CD14-positive monocyte (primary cell): ENCODE data around the gene GFI1. TPM values are rescaled to one million over a fixed set of nuclear protein-coding genes. Genes with fewer than 3 reads are reported as not detected.

Experiments
- DNase-seq, 3 donors: peaks; one replicate each; pipeline ENCODE4 v3.0.0-alpha.2; 2011 to 2022
- H2AFZ ChIP-seq: 2 replicates; pipeline ENCODE4 v1.6.0; 2012; ENCODE audit warnings: mild to moderate bottlenecking, low read depth, low read length, inconsistent platforms; ENCODE audit not compliant: insufficient read depth, poor library complexity, severe bottlenecking
- H3K27ac ChIP-seq, 2 donors: 1 replicate in 1 of 2; 2 replicates in 1 of 2; pipeline ENCODE4 v1.5.1; 2012 to 2013; ENCODE audit warnings: low read length in 2 of 2, control low read depth in 1 of 2, inconsistent platforms in 1 of 2, low read depth in 1 of 2, mild to moderate bottlenecking in 1 of 2
- H3K27me3 ChIP-seq, 2 donors: one replicate each; pipeline versions ENCODE4 v1.6.0 to v1.6.1; 2011 to 2013; ENCODE audit warnings: low read length in 2 of 2; ENCODE audit not compliant: control insufficient read depth in 2 of 2, insufficient read depth in 2 of 2
- H3K36me3 ChIP-seq, 2 donors: replicated peaks in 1 of 2; 1 replicate in 1 of 2; 2 replicates in 1 of 2; pipeline versions ENCODE4 v1.5.1 to v1.6.1; 2012 to 2013; ENCODE audit warnings: low read length in 2 of 2, control low read depth in 1 of 2, inconsistent platforms in 1 of 2, mild to moderate bottlenecking in 1 of 2; ENCODE audit not compliant: insufficient read depth in 2 of 2, control insufficient read depth in 1 of 2
- H3K4me1 ChIP-seq, 2 donors: 1 replicate in 1 of 2; 2 replicates in 1 of 2; pipeline versions ENCODE4 v1.5.1 to v1.6.1; 2012 to 2013; ENCODE audit warnings: low read length in 2 of 2, control low read depth in 1 of 2, inconsistent platforms in 1 of 2, mild to moderate bottlenecking in 1 of 2, moderate library complexity in 1 of 2; ENCODE audit not compliant: insufficient read depth in 2 of 2, control insufficient read depth in 1 of 2
- H3K4me2 ChIP-seq: replicated peaks from 2 replicates; pipeline ENCODE3; 2012; ENCODE audit warnings: low read length, moderate library complexity, mild to moderate bottlenecking; ENCODE audit not compliant: poor library complexity, severe bottlenecking; ENCODE audit errors: extremely low read depth
- H3K4me3 ChIP-seq, 3 experiments: fragments of 200-600 bp in 1 of 3; sonication (generic) in 1 of 3; replicated peaks in 1 of 3; 1 replicate in 2 of 3; 2 replicates in 1 of 3; pipeline ENCODE4 v1.5.1; 2011 to 2013; ENCODE audit warnings: low read length in 3 of 3, mild to moderate bottlenecking in 3 of 3, control low read depth in 2 of 3, low read depth in 2 of 3, inconsistent platforms in 1 of 3, moderate library complexity in 1 of 3
- H3K79me2 ChIP-seq: 2 replicates; pipeline ENCODE4 v1.6.0; 2012; ENCODE audit warnings: mild to moderate bottlenecking, control low read depth, inconsistent platforms, low read length, moderate library complexity; ENCODE audit not compliant: insufficient read depth
- H3K9ac ChIP-seq: 2 replicates; pipeline ENCODE4 v1.6.0; 2017; ENCODE audit warnings: low read length, mild to moderate bottlenecking; ENCODE audit not compliant: insufficient read depth, poor library complexity, severe bottlenecking
- H3K9me3 ChIP-seq, 2 donors: replicated peaks in 1 of 2; 1 replicate in 1 of 2; 2 replicates in 1 of 2; pipeline versions ENCODE4 v1.5.1 to v1.6.1; 2012 to 2013; ENCODE audit warnings: low read length in 2 of 2, control low read depth in 1 of 2; ENCODE audit not compliant: control insufficient read depth in 1 of 2, insufficient read depth in 1 of 2
- H4K20me1 ChIP-seq: 2 replicates; pipeline ENCODE4 v1.6.0; 2012; ENCODE audit warnings: mild to moderate bottlenecking, low read length, control low read depth, moderate library complexity; ENCODE audit not compliant: insufficient read depth
- H3K27ac Mint-ChIP-seq, 7 donors: one replicate each; pipeline ENCODE4 v1.8.0; 2020; ENCODE audit warnings: mild to moderate bottlenecking in 7 of 7, mixed read lengths in 7 of 7, moderate library complexity in 6 of 7, inconsistent platforms in 2 of 7
- H3K27me3 Mint-ChIP-seq, 3 donors: one replicate each; pipeline ENCODE4 v1.8.0; 2021 to 2022; ENCODE audit warnings: low read depth in 3 of 3, mild to moderate bottlenecking in 3 of 3, mixed read lengths in 3 of 3, moderate library complexity in 3 of 3, inconsistent platforms in 1 of 3
- H3K36me3 Mint-ChIP-seq, 2 donors: one replicate each; pipeline ENCODE4 v1.8.0; 2020; ENCODE audit warnings: mixed read lengths in 2 of 2, inconsistent platforms in 1 of 2, mild to moderate bottlenecking in 1 of 2
- H3K4me1 Mint-ChIP-seq: one replicate; pipeline ENCODE4 v1.8.0; 2020; ENCODE audit warnings: mild to moderate bottlenecking, mixed read lengths
- H3K4me3 Mint-ChIP-seq, 2 donors: one replicate each; pipeline ENCODE4 v1.8.0; 2020; ENCODE audit warnings: mild to moderate bottlenecking in 2 of 2, mixed read lengths in 2 of 2, moderate library complexity in 1 of 2
- H3K9me3 Mint-ChIP-seq, 7 donors: one replicate each; pipeline ENCODE4 v1.8.0; 2020 to 2022; ENCODE audit warnings: mixed read lengths in 7 of 7, mild to moderate bottlenecking in 6 of 7, moderate library complexity in 6 of 7, inconsistent platforms in 2 of 7
- WGBS: methylation state at CpG from one replicate; pipeline ENCODE4 v1.1.5; 2013; ENCODE audit warnings: missing lambda C conversion rate; ENCODE audit not compliant: insufficient coverage; 5-methylcytosine and 5-hydroxymethylcytosine counted together
- intact Hi-C, 2 donors: fragments of 100-400 bp; cut with micrococcal nuclease; formaldehyde crosslinking; loops; one replicate each; pipeline versions ENCODE4 v1.15.0 to v1.15.1; 2023
- polyA plus RNA-seq, 3 donors: library from polyadenylated mRNA; depleted of rRNA in 1 of 3; unstranded in 2 of 3; stranded (reverse) in 1 of 3; fragments of 300-500 nt in 2 of 3; fragments of >200 nt in 1 of 3; fragmentation: Illumina TruSeq in 2 of 3; gene quantifications; 1 replicate in 2 of 3; 2 replicates in 1 of 3; pipeline ENCODE4 v1.2.3, GENCODE V29; 2012 to 2021
- TF ChIP-seq, protein P1 (sequence below): fragments of 200-600 bp; IDR thresholded peaks from one replicate; pipeline ENCODE4 v1.8.0; 2022; ENCODE audit warnings: antibody characterized with exemption, mild to moderate bottlenecking

GFI1 gene
- polyA plus RNA-seq, 3 donors, result 0.35 TPM; not detected in 2

DNA sequence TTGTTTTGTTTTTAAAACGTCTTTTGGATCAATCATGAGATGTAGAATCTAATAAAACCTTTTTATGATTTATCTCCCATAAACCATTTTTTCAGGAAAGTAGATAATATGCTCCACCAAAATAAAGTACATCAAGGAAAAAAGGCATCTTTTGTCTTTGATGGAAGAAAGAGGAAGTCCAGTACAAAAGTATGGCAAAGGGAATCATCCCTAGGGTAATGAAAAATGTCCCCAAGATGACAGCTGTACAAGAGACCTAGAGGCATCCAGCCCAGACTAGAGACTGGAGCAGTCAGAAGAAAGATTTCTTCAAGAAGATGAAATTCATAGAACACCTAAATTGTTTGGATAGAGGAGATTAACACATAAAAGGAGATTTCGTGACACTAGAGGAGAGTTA, 32.3 kb upstream of the GFI1 start:
- no peak overlapping the region for H3K9ac ChIP-seq
- H3K27ac Mint-ChIP-seq, result no peak overlapping the region
- no peaks in the 10 kb centered on the region for H3K27me3 ChIP-seq
- H3K4me2 ChIP-seq, result no peak overlapping the region
- TF ChIP-seq, protein P1, sequence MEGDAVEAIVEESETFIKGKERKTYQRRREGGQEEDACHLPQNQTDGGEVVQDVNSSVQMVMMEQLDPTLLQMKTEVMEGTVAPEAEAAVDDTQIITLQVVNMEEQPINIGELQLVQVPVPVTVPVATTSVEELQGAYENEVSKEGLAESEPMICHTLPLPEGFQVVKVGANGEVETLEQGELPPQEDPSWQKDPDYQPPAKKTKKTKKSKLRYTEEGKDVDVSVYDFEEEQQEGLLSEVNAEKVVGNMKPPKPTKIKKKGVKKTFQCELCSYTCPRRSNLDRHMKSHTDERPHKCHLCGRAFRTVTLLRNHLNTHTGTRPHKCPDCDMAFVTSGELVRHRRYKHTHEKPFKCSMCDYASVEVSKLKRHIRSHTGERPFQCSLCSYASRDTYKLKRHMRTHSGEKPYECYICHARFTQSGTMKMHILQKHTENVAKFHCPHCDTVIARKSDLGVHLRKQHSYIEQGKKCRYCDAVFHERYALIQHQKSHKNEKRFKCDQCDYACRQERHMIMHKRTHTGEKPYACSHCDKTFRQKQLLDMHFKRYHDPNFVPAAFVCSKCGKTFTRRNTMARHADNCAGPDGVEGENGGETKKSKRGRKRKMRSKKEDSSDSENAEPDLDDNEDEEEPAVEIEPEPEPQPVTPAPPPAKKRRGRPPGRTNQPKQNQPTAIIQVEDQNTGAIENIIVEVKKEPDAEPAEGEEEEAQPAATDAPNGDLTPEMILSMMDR, result no peak
- H4K20me1 ChIP-seq, result no peaks in the 10 kb centered on the region
- H3K27ac ChIP-seq, result no peak overlapping the region
- peaks cover 30 to 33% of the 10 kb centered on the region in 2 donors for H3K36me3 Mint-ChIP-seq
- no peaks in the 10 kb centered on the region for H3K79me2 ChIP-seq
- H3K4me1 ChIP-seq, result peaks cover 11 to 17% of the 10 kb centered on the region in 2 donors
- no CpG with 5 or more reads among the region's 2 CpGs for WGBS
- no peaks in the 10 kb centered on the region for H3K27me3 Mint-ChIP-seq
- H3K4me3 Mint-ChIP-seq, result no peak overlapping the region
- intact Hi-C loops, result loop anchor here in 1 of 2 donors (5.0 kb wide), 1 partner anchor 367 kb away; no protein-coding TSS in a partner anchor
- DNase-seq, result no peak
- peaks cover 0 to 2% (median 0%) of the 10 kb centered on the region in 7 donors for H3K9me3 Mint-ChIP-seq
- peaks cover 24% of the 10 kb centered on the region for H3K4me1 Mint-ChIP-seq
- peaks cover 2 to 27% of the 10 kb centered on the region in 2 donors for H3K36me3 ChIP-seq
- no peaks in the 10 kb centered on the region for H3K9me3 ChIP-seq
- no peak overlapping the region for H2AFZ ChIP-seq
- no peak overlapping the region for H3K4me3 ChIP-seq

DNA sequence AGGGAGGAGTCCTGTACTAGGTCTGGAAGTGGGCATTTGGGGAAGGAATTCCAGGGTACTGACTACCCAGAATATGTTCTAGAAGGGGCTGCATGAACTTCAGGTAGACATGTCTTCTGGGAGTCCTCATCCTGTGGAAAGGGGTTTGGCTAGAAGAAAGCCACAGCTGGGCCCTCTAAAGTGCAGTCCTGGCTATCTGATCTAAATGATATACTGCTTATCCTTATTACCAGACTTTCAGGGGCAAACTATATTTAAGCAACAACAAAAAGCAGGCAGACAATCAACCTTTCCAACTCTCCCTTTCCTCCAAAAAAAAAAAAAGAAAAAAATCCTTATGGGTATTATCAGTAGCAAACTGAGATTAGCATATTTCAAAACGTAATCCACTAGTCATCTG, 29.8 kb upstream of the GFI1 start:
- TF ChIP-seq, protein P1, result no peak
- intact Hi-C loops, result loop anchor here in 1 of 2 donors (5.0 kb wide), 1 partner anchor 364 kb away; no protein-coding TSS in a partner anchor
- Mint-ChIP-seq H3K27ac (peak overlapping the region in 3 of 7 donors; percentile 12 to 80 (median 70)), H3K27me3 (no peaks in the 10 kb centered on the region), H3K4me3 (no peak overlapping the region), H3K9me3 (peaks cover 0 to 2% (median 0%) of the 10 kb centered on the region in 7 donors), H3K4me1 (peaks cover 24% of the 10 kb centered on the region), H3K36me3 (peaks cover 38 to 41% of the 10 kb centered on the region in 2 donors)
- peaks cover 6 to 49% of the 10 kb centered on the region in 2 donors for H3K36me3 ChIP-seq
- no peak overlapping the region for H3K4me2 ChIP-seq
- no peaks in the 10 kb centered on the region for H3K27me3 ChIP-seq
- peaks cover 11 to 17% of the 10 kb centered on the region in 2 donors for H3K4me1 ChIP-seq
- no peak overlapping the region for H3K27ac ChIP-seq
- WGBS, result no CpG with 5 or more reads among the region's 1 CpG
- H3K4me3 ChIP-seq, result no peak overlapping the region
- no peak overlapping the region for H3K9ac ChIP-seq
- no peaks in the 10 kb centered on the region for H4K20me1 ChIP-seq
- H2AFZ ChIP-seq, result no peak overlapping the region
- DNase-seq, result no peak
- H3K79me2 ChIP-seq, result no peaks in the 10 kb centered on the region
- no peaks in the 10 kb centered on the region for H3K9me3 ChIP-seq
